Lung (tissue), 12 donors: ENCODE data around the gene VPS13C. TPM values are rescaled to one million over a fixed set of nuclear protein-coding genes. Genes with fewer than 3 reads are reported as not detected.

Experiments used
- ATAC-seq: fragments of 200-7000 bp; cut with Tn5 transposase; one replicate; pipeline ENCODE4 v1.9.1; 2020; ENCODE audit warnings: moderate number of reproducible peaks; ENCODE audit not compliant: insufficient read depth, low FRiP score
- DNase-seq, 3 donors: peaks; one replicate each; pipeline ENCODE4 v3.0.0-alpha.2; 2013 to 2017
- H3K27ac ChIP-seq, 2 donors: one replicate each; pipeline ENCODE4 v1.5.1; 2013; ENCODE audit warnings: mild to moderate bottlenecking in 2 of 2, moderate library complexity in 2 of 2, control low read depth in 1 of 2, inconsistent platforms in 1 of 2, low read depth in 1 of 2, low read length in 1 of 2
- H3K27me3 ChIP-seq, 3 donors: one replicate each; pipeline ENCODE4 v1.5.1; 2013; ENCODE audit warnings: low read length in 2 of 3; ENCODE audit not compliant: control insufficient read depth in 3 of 3, insufficient read depth in 3 of 3
- H3K36me3 ChIP-seq, 4 donors: one replicate each; pipeline ENCODE4 v1.5.1; 2013; ENCODE audit warnings: low read length in 4 of 4, mild to moderate bottlenecking in 1 of 4, moderate library complexity in 1 of 4; ENCODE audit not compliant: control insufficient read depth in 4 of 4, insufficient read depth in 4 of 4
- H3K4me1 ChIP-seq, 5 donors: one replicate each; pipeline ENCODE4 v1.5.1; 2013; ENCODE audit warnings: low read length in 5 of 5, mild to moderate bottlenecking in 2 of 5, moderate library complexity in 1 of 5; ENCODE audit not compliant: control insufficient read depth in 5 of 5, insufficient read depth in 5 of 5
- H3K4me3 ChIP-seq: one replicate; pipeline ENCODE4 v1.5.1; 2013; ENCODE audit warnings: mild to moderate bottlenecking, control low read depth, moderate library complexity
- H3K9ac ChIP-seq, 2 donors: one replicate each; pipeline ENCODE4 v1.5.1; 2013; ENCODE audit warnings: low read length in 2 of 2, control low read depth in 1 of 2; ENCODE audit not compliant: insufficient read depth in 1 of 2
- H3K9me3 ChIP-seq, 4 donors: one replicate each; pipeline ENCODE4 v1.5.1; 2013; ENCODE audit warnings: low read length in 3 of 4, mild to moderate bottlenecking in 1 of 4, moderate library complexity in 1 of 4; ENCODE audit not compliant: control insufficient read depth in 4 of 4, insufficient read depth in 3 of 4
- WGBS, 2 donors: extraction: QIAGEN DNeasy Blood & Tissue Kit; methylation state at CpG; one replicate each; pipeline ENCODE4 v1.1.7; 2013; 5-methylcytosine and 5-hydroxymethylcytosine counted together
- polyA plus RNA-seq, 2 donors: library from polyadenylated mRNA; stranded (reverse); fragments of 200-250 nt; gene quantifications; one replicate each; pipeline ENCODE4 v1.2.1, GENCODE V29; 2013
- total RNA-seq, 2 donors: library from RNA; depleted of rRNA in 1 of 2; stranded (reverse); fragments of >200 nt in 1 of 2; gene quantifications; one replicate each; pipeline ENCODE4 v1.2.1, GENCODE V29; 2014 to 2021
- TF ChIP-seq, protein P1 (sequence below): IDR thresholded peaks from 2 replicates; pipeline ENCODE4 v1.5.1; 2012; ENCODE audit warnings: mild to moderate bottlenecking; ENCODE audit errors: control extremely low read depth, extremely low read depth
- donor health status: control.
- donor health status: control.
- donor health status: Bipolar disorder and iron deficiency.
- donor health status: healthy.
- donor health status: DM: yes; HTN: yes; CAD: no.

The VPS13C gene
- total and polyA plus RNA-seq, 4 donors = 16.8 to 196 (median 53.3) TPM

DNA sequence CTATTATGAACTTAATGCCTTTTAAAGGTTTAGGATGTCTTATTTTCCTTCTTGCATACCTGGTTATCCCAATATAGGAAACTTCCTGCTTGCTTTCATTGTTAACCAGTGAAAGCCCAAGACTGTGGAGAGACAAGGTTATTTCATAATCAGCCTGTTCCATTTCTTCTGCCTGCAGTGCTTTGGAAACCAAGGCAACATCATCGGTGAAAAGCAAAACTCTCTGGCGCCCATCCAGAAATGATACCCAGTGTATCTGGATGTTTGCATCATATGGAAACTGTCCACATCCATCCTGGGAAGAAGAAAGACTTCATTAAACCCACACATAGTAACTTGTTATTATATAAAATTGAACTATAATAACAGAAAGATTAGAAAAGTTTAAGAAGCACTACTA lies 170.1 kb downstream of the VPS13C start:
- TF ChIP-seq, protein P1, sequence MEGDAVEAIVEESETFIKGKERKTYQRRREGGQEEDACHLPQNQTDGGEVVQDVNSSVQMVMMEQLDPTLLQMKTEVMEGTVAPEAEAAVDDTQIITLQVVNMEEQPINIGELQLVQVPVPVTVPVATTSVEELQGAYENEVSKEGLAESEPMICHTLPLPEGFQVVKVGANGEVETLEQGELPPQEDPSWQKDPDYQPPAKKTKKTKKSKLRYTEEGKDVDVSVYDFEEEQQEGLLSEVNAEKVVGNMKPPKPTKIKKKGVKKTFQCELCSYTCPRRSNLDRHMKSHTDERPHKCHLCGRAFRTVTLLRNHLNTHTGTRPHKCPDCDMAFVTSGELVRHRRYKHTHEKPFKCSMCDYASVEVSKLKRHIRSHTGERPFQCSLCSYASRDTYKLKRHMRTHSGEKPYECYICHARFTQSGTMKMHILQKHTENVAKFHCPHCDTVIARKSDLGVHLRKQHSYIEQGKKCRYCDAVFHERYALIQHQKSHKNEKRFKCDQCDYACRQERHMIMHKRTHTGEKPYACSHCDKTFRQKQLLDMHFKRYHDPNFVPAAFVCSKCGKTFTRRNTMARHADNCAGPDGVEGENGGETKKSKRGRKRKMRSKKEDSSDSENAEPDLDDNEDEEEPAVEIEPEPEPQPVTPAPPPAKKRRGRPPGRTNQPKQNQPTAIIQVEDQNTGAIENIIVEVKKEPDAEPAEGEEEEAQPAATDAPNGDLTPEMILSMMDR = no peak
- Histone ChIP-seq H3K9me3 (peaks cover 0 to 4% (median 3%) of the 10 kb centered on the region in 4 donors), H3K4me1 (no peaks in the 10 kb centered on the region), H3K27me3 (no peaks in the 10 kb centered on the region), H3K36me3 (peaks cover 5 to 12% (median 8%) of the 10 kb centered on the region in 4 donors), H3K27ac (no peak overlapping the region), H3K9ac (no peak overlapping the region), H3K4me3 (no peak overlapping the region)
- 80 to 91% methylated on average over 2 of the region's 2 CpGs for WGBS, 2 donors
- ATAC-seq (no peak), DNase-seq (no peak)

DNA sequence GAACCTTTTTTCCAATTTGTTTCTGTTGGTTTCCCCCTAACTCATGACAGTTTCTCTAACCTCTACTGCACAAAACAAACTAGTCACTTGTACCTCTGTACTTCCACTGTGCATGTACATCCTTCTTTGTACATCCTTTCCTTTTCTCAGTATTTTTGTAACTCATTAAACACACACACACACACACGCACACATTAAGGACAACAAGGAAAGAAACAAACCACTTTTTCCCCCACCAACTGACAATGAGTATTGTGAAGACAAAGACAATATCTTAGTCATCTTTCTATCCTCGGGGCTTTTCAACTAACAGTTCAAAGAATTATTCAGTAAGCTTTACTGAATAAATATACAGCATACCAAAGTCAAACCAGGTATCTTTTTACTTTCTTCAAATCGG lies 170.5 kb downstream of the VPS13C start:
- H3K4me1 ChIP-seq = no peaks in the 10 kb centered on the region
- no peak for ATAC-seq
- H3K27ac ChIP-seq = no peak overlapping the region
- H3K9me3 ChIP-seq = peaks cover 0 to 4% (median 3%) of the 10 kb centered on the region in 4 donors
- H3K9ac ChIP-seq = no peak overlapping the region
- TF ChIP-seq, protein P1 = no peak
- H3K27me3 ChIP-seq = no peaks in the 10 kb centered on the region
- H3K36me3 ChIP-seq = peaks cover 5 to 12% (median 8%) of the 10 kb centered on the region in 4 donors
- no peak overlapping the region for H3K4me3 ChIP-seq
- no peak for DNase-seq
- 90 to 94% methylated on average over 3 of the region's 3 CpGs for WGBS, 2 donors

DNA sequence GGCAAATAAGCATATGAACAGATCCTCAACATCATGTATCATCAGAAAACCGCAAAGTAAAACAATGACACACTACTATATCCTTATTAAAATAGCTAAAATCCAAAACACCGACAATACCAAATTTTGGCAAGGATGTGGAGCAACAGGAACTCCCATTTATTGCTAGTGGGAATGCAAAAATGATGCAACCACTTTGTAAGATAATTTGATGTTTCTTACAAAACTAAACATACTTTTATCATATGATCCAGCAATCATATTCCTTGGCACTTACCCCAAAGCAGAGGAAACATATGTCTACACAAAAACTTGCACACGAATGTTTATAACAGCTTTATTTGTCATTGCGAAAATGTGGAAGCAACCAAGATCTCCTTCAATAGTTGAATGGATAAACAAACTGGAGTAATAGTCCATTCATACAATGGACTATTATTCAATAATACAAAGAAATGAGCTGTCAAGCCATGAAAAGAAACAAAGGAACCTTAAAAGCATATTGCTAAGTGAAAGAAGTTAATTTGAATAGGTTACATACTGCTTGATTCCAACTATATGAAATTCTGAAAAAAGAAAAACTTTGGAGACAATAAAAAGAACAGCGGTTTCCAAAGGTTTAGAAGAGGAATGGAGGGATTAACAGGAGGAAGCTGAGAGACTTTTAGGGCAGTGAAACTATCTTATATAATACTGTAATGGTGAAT lies 172.0 kb downstream of the VPS13C start:
- no peak overlapping the region for H3K9ac ChIP-seq
- no peaks in the 10 kb centered on the region for H3K4me1 ChIP-seq
- H3K36me3 ChIP-seq = peaks cover 6 to 11% (median 9%) of the 10 kb centered on the region in 4 donors
- peaks cover 0 to 4% (median under 1%) of the 10 kb centered on the region in 4 donors for H3K9me3 ChIP-seq
- DNase-seq = no peak
- no peaks in the 10 kb centered on the region for H3K27me3 ChIP-seq
- ATAC-seq = no peak
- TF ChIP-seq, protein P1 = no peak
- H3K4me3 ChIP-seq = no peak overlapping the region
- no peak overlapping the region for H3K27ac ChIP-seq
- 73 to 81% methylated on average over 5 of the region's 5 CpGs for WGBS, 2 donors
